OCI-LY3 (cell line): Measurements from ENCODE around the gene RNF181.
A peak's percentile ranks its signal among the peaks of the same experiment; 100 is the strongest.

Source experiments
- H2AFZ ChIP-seq: fragments of 200-600, 300-600 bp; shearing (Covaris generic); 2 replicates; pipeline ENCODE4 v1.6.0; 2014; ENCODE audit warnings: antibody characterized with exemption, low read depth, low read length
- H3K27ac ChIP-seq: fragments of 200-600, 300-600 bp; sonication (generic); 2 replicates; pipeline ENCODE4 v1.5.1; 2014; ENCODE audit warnings: mild to moderate bottlenecking, low read length, moderate library complexity, mixed read lengths
- H3K27me3 ChIP-seq: fragments of 200-600, 300-600 bp; sonication (generic); 2 replicates; pipeline ENCODE4 v1.6.1; 2014; ENCODE audit warnings: low read depth, low read length, mixed read lengths
- H3K36me3 ChIP-seq: fragments of 200-600, 300-600 bp; sonication (generic); replicated peaks from 2 replicates; pipeline ENCODE3; 2014; ENCODE audit warnings: low read depth, low read length, mixed read lengths
- H3K4me1 ChIP-seq: fragments of 300-600, 200-600 bp; sonication (generic); 2 replicates; pipeline ENCODE4 v1.6.1; 2014; ENCODE audit warnings: low read length, mixed read lengths
- H3K4me2 ChIP-seq: fragments of 200-600, 300-600 bp; sonication (generic); 2 replicates; pipeline ENCODE4 v1.6.1; 2014; ENCODE audit warnings: low read length, mixed read lengths
- H3K4me3 ChIP-seq: fragments of 300-600, 200-600 bp; sonication (generic); 2 replicates; pipeline ENCODE4 v1.5.1; 2014; ENCODE audit warnings: antibody characterized with exemption, mild to moderate bottlenecking, low read length, moderate library complexity
- H3K79me2 ChIP-seq: fragments of 300-600, 200-600 bp; shearing (Covaris generic); 2 replicates; pipeline ENCODE4 v1.6.1; 2014; ENCODE audit warnings: mild to moderate bottlenecking, low read length, mixed read lengths
- H3K9ac ChIP-seq: fragments of 300-600, 200-600 bp; shearing (Covaris generic); 2 replicates; pipeline ENCODE4 v1.6.0; 2014; ENCODE audit warnings: mild to moderate bottlenecking, low read length, moderate library complexity
- H3K9me3 ChIP-seq: fragments of 200-600, 300-600 bp; shearing (Covaris generic); 2 replicates; pipeline ENCODE4 v1.6.1; 2014; ENCODE audit warnings: low read length, mixed read lengths; ENCODE audit not compliant: insufficient read depth
- H4K20me1 ChIP-seq: fragments of 200-600, 300-600 bp; sonication (generic); 2 replicates; pipeline ENCODE4 v1.6.1; 2016; ENCODE audit warnings: low read length, mixed read lengths; ENCODE audit not compliant: insufficient read depth
- EZH2phosphoT487 ChIP-seq: fragments of 200-600 bp; shearing (Covaris generic); IDR thresholded peaks from 2 replicates; pipeline ENCODE4 v1.6.1; 2018; ENCODE audit warnings: antibody characterized with exemption, mixed run types, low read depth
- TF ChIP-seq, protein P1 (sequence below): fragments of 200-600, 300-600 bp; sonication (generic); IDR thresholded peaks from 2 replicates; pipeline ENCODE4 v1.5.1; 2014; ENCODE audit warnings: antibody characterized with exemption, low read length, low read depth

Gene RNF181

DNA sequence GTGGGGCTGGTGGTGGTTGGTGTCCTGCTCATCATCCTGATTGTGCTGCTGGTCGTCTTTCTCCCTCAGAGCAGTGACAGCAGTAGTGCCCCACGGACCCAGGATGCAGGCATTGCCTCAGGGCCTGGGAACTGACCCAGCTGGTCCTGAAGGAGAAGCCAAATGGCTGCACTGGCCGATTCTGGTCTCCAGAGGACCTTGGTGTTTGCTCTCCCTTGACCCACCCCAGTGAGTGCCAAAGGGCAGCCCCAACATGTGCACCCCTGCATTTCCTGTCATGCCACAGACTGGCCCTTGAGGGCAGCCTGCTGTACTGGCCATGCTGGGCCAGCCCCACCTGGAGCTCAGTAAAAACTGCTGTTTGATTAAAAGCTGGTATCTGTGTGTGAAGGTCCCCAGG is 2.5 kb upstream of the RNF181 start:
- no peak overlapping the region for H2AFZ ChIP-seq
- peaks cover 26% of the 10 kb centered on the region for H3K79me2 ChIP-seq
- H3K27me3 ChIP-seq, result no peaks in the 10 kb centered on the region
- H3K9me3 ChIP-seq, result no peaks in the 10 kb centered on the region
- H3K27ac ChIP-seq, result no peak overlapping the region
- no peak overlapping the region for H3K9ac ChIP-seq
- H3K4me3 ChIP-seq, result no peak overlapping the region
- no peaks in the 10 kb centered on the region for H4K20me1 ChIP-seq
- no peak overlapping the region for H3K4me2 ChIP-seq
- peaks cover 9% of the 10 kb centered on the region for H3K36me3 ChIP-seq
- TF ChIP-seq EZH2phosphoT487, result no peak
- TF ChIP-seq, protein P1, sequence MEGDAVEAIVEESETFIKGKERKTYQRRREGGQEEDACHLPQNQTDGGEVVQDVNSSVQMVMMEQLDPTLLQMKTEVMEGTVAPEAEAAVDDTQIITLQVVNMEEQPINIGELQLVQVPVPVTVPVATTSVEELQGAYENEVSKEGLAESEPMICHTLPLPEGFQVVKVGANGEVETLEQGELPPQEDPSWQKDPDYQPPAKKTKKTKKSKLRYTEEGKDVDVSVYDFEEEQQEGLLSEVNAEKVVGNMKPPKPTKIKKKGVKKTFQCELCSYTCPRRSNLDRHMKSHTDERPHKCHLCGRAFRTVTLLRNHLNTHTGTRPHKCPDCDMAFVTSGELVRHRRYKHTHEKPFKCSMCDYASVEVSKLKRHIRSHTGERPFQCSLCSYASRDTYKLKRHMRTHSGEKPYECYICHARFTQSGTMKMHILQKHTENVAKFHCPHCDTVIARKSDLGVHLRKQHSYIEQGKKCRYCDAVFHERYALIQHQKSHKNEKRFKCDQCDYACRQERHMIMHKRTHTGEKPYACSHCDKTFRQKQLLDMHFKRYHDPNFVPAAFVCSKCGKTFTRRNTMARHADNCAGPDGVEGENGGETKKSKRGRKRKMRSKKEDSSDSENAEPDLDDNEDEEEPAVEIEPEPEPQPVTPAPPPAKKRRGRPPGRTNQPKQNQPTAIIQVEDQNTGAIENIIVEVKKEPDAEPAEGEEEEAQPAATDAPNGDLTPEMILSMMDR, result no peak
- H3K4me1 ChIP-seq, result peaks cover 13% of the 10 kb centered on the region

DNA sequence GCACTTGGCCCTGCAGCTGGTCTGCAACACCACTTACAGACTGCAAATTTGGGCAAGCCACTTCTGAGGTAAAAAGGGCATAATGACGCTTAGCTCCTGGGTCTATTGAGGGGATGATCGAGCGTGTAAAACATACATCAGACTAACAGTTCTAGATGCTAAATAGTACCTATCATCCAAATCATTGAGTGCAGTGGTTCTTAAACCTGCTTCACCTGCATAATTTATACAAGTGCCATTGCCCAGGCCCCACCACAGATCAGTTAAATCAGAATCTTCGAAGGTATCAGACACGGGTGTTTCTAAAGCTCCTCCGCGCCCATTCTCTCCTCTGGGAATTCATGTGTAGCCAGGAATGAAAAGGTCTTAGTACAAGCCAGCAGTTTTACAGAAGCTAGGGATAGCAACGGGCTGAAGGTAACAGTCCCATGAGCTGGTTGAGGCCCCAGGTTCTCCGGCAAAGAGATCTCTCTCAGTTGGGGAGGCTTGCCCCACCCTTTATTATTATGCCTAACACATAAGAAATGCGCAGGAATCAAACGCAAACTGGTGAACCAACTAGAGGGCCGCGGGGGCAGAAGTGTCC is 737 bp upstream of the RNF181 start:
- Histone ChIP-seq H3K9me3 (no peaks in the 10 kb centered on the region), H3K4me1 (peaks cover 13% of the 10 kb centered on the region), H3K27me3 (no peaks in the 10 kb centered on the region), H3K27ac (peak overlapping the region; percentile 26), H3K79me2 (peaks cover 26% of the 10 kb centered on the region), H3K4me2 (peak overlapping the region; percentile 91), H3K4me3 (peak overlapping the region; percentile 99), H3K9ac (peak overlapping the region; percentile 89), H3K36me3 (peaks cover 9% of the 10 kb centered on the region), H4K20me1 (no peaks in the 10 kb centered on the region), H2AFZ (peak overlapping the region; percentile 65)
- no peak for TF ChIP-seq EZH2phosphoT487
- TF ChIP-seq, protein P1, result no peak

DNA sequence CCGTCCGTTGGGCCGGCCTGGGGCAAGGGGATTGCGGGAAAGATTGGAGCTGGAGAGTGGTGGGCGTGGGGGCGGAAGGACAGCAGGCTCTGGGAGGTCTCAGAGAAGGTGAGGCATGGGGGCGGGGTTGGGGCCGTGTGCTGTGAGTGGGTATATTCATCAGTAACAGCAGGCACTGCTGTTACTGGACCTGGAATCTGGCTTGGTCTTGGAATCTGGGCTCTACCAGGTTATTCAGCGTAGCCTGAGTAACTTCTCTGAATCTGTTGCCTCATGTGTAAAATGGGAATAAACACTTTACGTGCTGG is 435 bp downstream of the RNF181 start:
- Histone ChIP-seq H3K27ac (peak overlapping the region; percentile 36), H3K9me3 (no peaks in the 10 kb centered on the region), H2AFZ (peak overlapping the region; percentile 69; the same call in 1 of the 2 replicates)

DNA sequence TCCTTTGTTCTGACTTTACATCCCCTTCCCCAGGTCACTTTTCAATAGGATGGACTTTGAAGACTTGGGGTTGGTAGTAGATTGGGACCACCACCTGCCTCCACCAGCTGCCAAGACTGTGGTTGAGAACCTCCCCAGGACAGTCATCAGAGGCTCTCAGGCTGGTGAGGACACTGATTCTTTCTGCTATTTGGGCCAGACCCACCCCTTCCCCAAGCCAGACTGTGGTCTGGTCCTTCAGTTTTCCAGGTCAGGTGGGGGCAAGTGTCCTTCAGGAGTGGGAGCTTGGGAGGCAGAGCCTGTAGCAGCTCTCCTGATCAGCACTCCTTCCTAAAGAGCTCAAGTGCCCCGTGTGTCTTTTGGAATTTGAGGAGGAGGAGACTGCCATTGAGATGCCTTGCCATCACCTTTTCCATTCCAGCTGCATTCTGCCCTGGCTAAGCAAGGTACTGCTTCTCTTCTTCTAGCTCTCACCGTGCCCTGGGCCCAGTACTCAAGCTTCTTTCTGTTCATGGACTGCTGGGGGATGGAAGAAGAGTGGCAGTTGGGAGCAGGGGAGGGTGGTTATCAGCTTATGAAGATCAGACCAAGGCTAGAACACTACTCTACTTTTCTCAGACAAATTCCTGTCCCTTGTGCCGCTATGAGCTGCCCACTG is 1.1 kb downstream of the RNF181 start:
- TF ChIP-seq EZH2phosphoT487, result no peak
- TF ChIP-seq, protein P1, result no peak
- Histone ChIP-seq H3K4me3 (peak overlapping the region; percentile 99), H3K9me3 (no peaks in the 10 kb centered on the region), H3K4me2 (peak overlapping the region; percentile 98), H3K4me1 (peaks cover 13% of the 10 kb centered on the region), H3K79me2 (peaks cover 26% of the 10 kb centered on the region), H4K20me1 (no peaks in the 10 kb centered on the region), H3K9ac (peak overlapping the region; percentile 98), H3K27me3 (no peaks in the 10 kb centered on the region), H3K36me3 (peaks cover 9% of the 10 kb centered on the region), H3K27ac (no peak overlapping the region), H2AFZ (no peak overlapping the region)

More for the DNA sequence above, 435 bp downstream of the RNF181 start:
- peaks cover 26% of the 10 kb centered on the region for H3K79me2 ChIP-seq
- H3K4me3 ChIP-seq, result peak overlapping the region; percentile 99
- no peaks in the 10 kb centered on the region for H4K20me1 ChIP-seq
- peak overlapping the region; percentile 98 for H3K9ac ChIP-seq
- peak overlapping the region; percentile 98 for H3K4me2 ChIP-seq
- H3K27me3 ChIP-seq, result no peaks in the 10 kb centered on the region
- peaks cover 13% of the 10 kb centered on the region for H3K4me1 ChIP-seq
- TF ChIP-seq, protein P1, result no peak
- no peak for TF ChIP-seq EZH2phosphoT487
- peaks cover 9% of the 10 kb centered on the region for H3K36me3 ChIP-seq
